Measurements from ENCODE around the gene DNAH14.

DNAH14 gene

GRCh38 chr1:225409051-225409450 lies 479.6 kb downstream of the DNAH14 start:
- CTCF ChIA-PET: interaction anchor here (0.8 to 1.6 kb wide), 4 partner anchors 9 to 39 kb away, joined by 3 to 5 read pairs (median 4); no protein-coding TSS in a partner anchor
- no peaks in the 10 kb centered on the region for H3K4me1 ChIP-seq (ENCODE audit: control extremely low read depth in 1 of 4, control insufficient read depth in 4 of 4, insufficient read depth in 4 of 4, low read length in 3 of 4)
- 100% methylated on average over 3 of the region's 8 CpGs for WGBS (ENCODE audit: insufficient coverage)
- no peak overlapping the region for H3K27ac ChIP-seq (ENCODE audit: insufficient read depth in 1 of 2, low read depth in 1 of 2, low read length in 2 of 2, poor library complexity in 1 of 2, severe bottlenecking in 2 of 2)
- no peak overlapping the region for H3K4me3 ChIP-seq (ENCODE audit: control insufficient read depth in 1 of 7, extremely low read depth in 1 of 7, insufficient read depth in 4 of 7, low read depth in 2 of 7, low read length in 6 of 7)
- no peak for DNase-seq
- H3K9me3 ChIP-seq (ENCODE audit: control extremely low read depth in 1 of 5, control insufficient read depth in 4 of 5, insufficient read depth in 2 of 5, low read depth in 1 of 5, low read length in 4 of 5): no peaks in the 10 kb centered on the region
- H3K36me3 ChIP-seq (ENCODE audit: control insufficient read depth in 4 of 4, insufficient read depth in 4 of 4, low read length in 3 of 4): peaks cover 22 to 86% (median 59%) of the 10 kb centered on the region in 4 experiments
- H3K27me3 ChIP-seq (replicated peaks in 2 of 5; ENCODE audit: control insufficient read depth in 4 of 5, insufficient read depth in 5 of 5, low read length in 4 of 5): no peaks in the 10 kb centered on the region
- POLR2A ChIA-PET: interaction anchor here (0.8 kb wide), 1 partner anchor 10 kb away, joined by 8 read pairs; no protein-coding TSS in a partner anchor

GRCh38 chr1:225410036-225410435 lies 480.6 kb downstream of the DNAH14 start:
- Histone ChIP-seq H3K36me3 (ENCODE audit: control insufficient read depth in 4 of 4, insufficient read depth in 4 of 4, low read length in 3 of 4) (peaks cover 22 to 89% (median 64%) of the 10 kb centered on the region in 4 experiments), H3K27me3 (replicated peaks in 2 of 5; ENCODE audit: control insufficient read depth in 4 of 5, insufficient read depth in 5 of 5, low read length in 4 of 5) (no peaks in the 10 kb centered on the region), H3K4me3 (ENCODE audit: control insufficient read depth in 1 of 7, extremely low read depth in 1 of 7, insufficient read depth in 4 of 7, low read depth in 2 of 7, low read length in 6 of 7) (no peak overlapping the region), H3K4me1 (ENCODE audit: control extremely low read depth in 1 of 4, control insufficient read depth in 4 of 4, insufficient read depth in 4 of 4, low read length in 3 of 4) (no peaks in the 10 kb centered on the region), H3K27ac (ENCODE audit: insufficient read depth in 1 of 2, low read depth in 1 of 2, low read length in 2 of 2, poor library complexity in 1 of 2, severe bottlenecking in 2 of 2) (no peak overlapping the region), H3K9me3 (ENCODE audit: control extremely low read depth in 1 of 5, control insufficient read depth in 4 of 5, insufficient read depth in 2 of 5, low read depth in 1 of 5, low read length in 4 of 5) (no peaks in the 10 kb centered on the region)
- ChIA-PET POLR2A (interaction anchor here (0.6 kb wide), 1 partner anchor 256 kb away, joined by 3 read pairs; no protein-coding TSS in a partner anchor), CTCF (interaction anchor here (0.9 to 1.6 kb wide), 3 partner anchors 10 to 34 kb away, joined by 3 to 5 read pairs (median 3); no protein-coding TSS in a partner anchor)
- 100% methylated on average over 3 of the region's 6 CpGs for whole genome bisulfite sequencing (ENCODE audit: insufficient coverage)
- no peak for DNase-seq

- no peaks in the 10 kb centered on the region for H3K4me1 ChIP-seq (ENCODE audit: control extremely low read depth in 1 of 4, control insufficient read depth in 4 of 4, insufficient read depth in 4 of 4, low read length in 3 of 4)
- H3K27ac ChIP-seq (ENCODE audit: insufficient read depth in 1 of 2, low read depth in 1 of 2, low read length in 2 of 2, poor library complexity in 1 of 2, severe bottlenecking in 2 of 2): no peak overlapping the region
- H3K9me3 ChIP-seq (ENCODE audit: control extremely low read depth in 1 of 5, control insufficient read depth in 4 of 5, insufficient read depth in 2 of 5, low read depth in 1 of 5, low read length in 4 of 5): no peaks in the 10 kb centered on the region
- H3K27me3 ChIP-seq (replicated peaks in 2 of 5; ENCODE audit: control insufficient read depth in 4 of 5, insufficient read depth in 5 of 5, low read length in 4 of 5): no peaks in the 10 kb centered on the region
- peaks cover 18 to 89% (median 63%) of the 10 kb centered on the region in 4 experiments for H3K36me3 ChIP-seq (ENCODE audit: control insufficient read depth in 4 of 4, insufficient read depth in 4 of 4, low read length in 3 of 4)
- CTCF ChIA-PET: no interaction called here
- no peak for DNase-seq
- WGBS (ENCODE audit: insufficient coverage): 96% methylated on average over 4 of the region's 10 CpGs
- H3K4me3 ChIP-seq (ENCODE audit: control insufficient read depth in 1 of 7, extremely low read depth in 1 of 7, insufficient read depth in 4 of 7, low read depth in 2 of 7, low read length in 6 of 7): no peak overlapping the region
- POLR2A ChIA-PET: no interaction called here
These were observed 482.8 kb downstream of the DNAH14 start for GRCh38 chr1:225412321-225412720.

GRCh38 chr1:225412803-225413351 lies 483.4 kb downstream of the DNAH14 start:
- H3K36me3 ChIP-seq (ENCODE audit: control insufficient read depth in 4 of 4, insufficient read depth in 4 of 4, low read length in 3 of 4): peaks cover 22 to 89% (median 66%) of the 10 kb centered on the region in 4 experiments
- H3K9me3 ChIP-seq (ENCODE audit: control extremely low read depth in 1 of 5, control insufficient read depth in 4 of 5, insufficient read depth in 2 of 5, low read depth in 1 of 5, low read length in 4 of 5): no peaks in the 10 kb centered on the region
- H3K4me1 ChIP-seq (ENCODE audit: control extremely low read depth in 1 of 4, control insufficient read depth in 4 of 4, insufficient read depth in 4 of 4, low read length in 3 of 4): no peaks in the 10 kb centered on the region
- H3K27ac ChIP-seq (ENCODE audit: insufficient read depth in 1 of 2, low read depth in 1 of 2, low read length in 2 of 2, poor library complexity in 1 of 2, severe bottlenecking in 2 of 2): no peak overlapping the region
- H3K4me3 ChIP-seq (ENCODE audit: control insufficient read depth in 1 of 7, extremely low read depth in 1 of 7, insufficient read depth in 4 of 7, low read depth in 2 of 7, low read length in 6 of 7): no peak overlapping the region
- no peak for DNase-seq
- 99% methylated on average over 9 of the region's 10 CpGs for WGBS (ENCODE audit: insufficient coverage)
- ChIA-PET CTCF (interaction anchor here (1.0 to 1.9 kb wide), 2 partner anchors 37 to 61 kb away, joined by 3 to 4 read pairs; no protein-coding TSS in a partner anchor), POLR2A (no interaction called here)
- H3K27me3 ChIP-seq (replicated peaks in 2 of 5; ENCODE audit: control insufficient read depth in 4 of 5, insufficient read depth in 5 of 5, low read length in 4 of 5): no peaks in the 10 kb centered on the region

- WGBS (ENCODE audit: insufficient coverage): 86% methylated on average over 3 of the region's 5 CpGs
- no peak overlapping the region for H3K27ac ChIP-seq (ENCODE audit: insufficient read depth in 1 of 2, low read depth in 1 of 2, low read length in 2 of 2, poor library complexity in 1 of 2, severe bottlenecking in 2 of 2)
- H3K36me3 ChIP-seq (ENCODE audit: control insufficient read depth in 4 of 4, insufficient read depth in 4 of 4, low read length in 3 of 4): peaks cover 23 to 89% (median 69%) of the 10 kb centered on the region in 4 experiments
- no peaks in the 10 kb centered on the region for H3K9me3 ChIP-seq (ENCODE audit: control extremely low read depth in 1 of 5, control insufficient read depth in 4 of 5, insufficient read depth in 2 of 5, low read depth in 1 of 5, low read length in 4 of 5)
- H3K27me3 ChIP-seq (replicated peaks in 2 of 5; ENCODE audit: control insufficient read depth in 4 of 5, insufficient read depth in 5 of 5, low read length in 4 of 5): no peaks in the 10 kb centered on the region
- DNase-seq: peak; percentile 34 to 61 (median 47)
- no peaks in the 10 kb centered on the region for H3K4me1 ChIP-seq (ENCODE audit: control extremely low read depth in 1 of 4, control insufficient read depth in 4 of 4, insufficient read depth in 4 of 4, low read length in 3 of 4)
- ChIA-PET POLR2A (no interaction called here), CTCF (interaction anchor here (1.0 to 2.1 kb wide), 5 partner anchors 12 to 60 kb away, joined by 3 to 7 read pairs (median 4); no protein-coding TSS in a partner anchor)
- H3K4me3 ChIP-seq (ENCODE audit: control insufficient read depth in 1 of 7, extremely low read depth in 1 of 7, insufficient read depth in 4 of 7, low read depth in 2 of 7, low read length in 6 of 7): no peak overlapping the region
These were observed 484.4 kb downstream of the DNAH14 start for GRCh38 chr1:225413708-225414375.

- WGBS (ENCODE audit: insufficient coverage): 100% methylated on average over 2 of the region's 4 CpGs
- H3K4me1 ChIP-seq (ENCODE audit: control extremely low read depth in 1 of 4, control insufficient read depth in 4 of 4, insufficient read depth in 4 of 4, low read length in 3 of 4): no peaks in the 10 kb centered on the region
- peaks cover 21 to 88% (median 69%) of the 10 kb centered on the region in 4 experiments for H3K36me3 ChIP-seq (ENCODE audit: control insufficient read depth in 4 of 4, insufficient read depth in 4 of 4, low read length in 3 of 4)
- POLR2A ChIA-PET: no interaction called here
- peak in 1 of 3 donors; percentile 19 for DNase-seq
- H3K27ac ChIP-seq (ENCODE audit: insufficient read depth in 1 of 2, low read depth in 1 of 2, low read length in 2 of 2, poor library complexity in 1 of 2, severe bottlenecking in 2 of 2): no peak overlapping the region
- H3K9me3 ChIP-seq (ENCODE audit: control extremely low read depth in 1 of 5, control insufficient read depth in 4 of 5, insufficient read depth in 2 of 5, low read depth in 1 of 5, low read length in 4 of 5): no peaks in the 10 kb centered on the region
- no peak overlapping the region for H3K4me3 ChIP-seq (ENCODE audit: control insufficient read depth in 1 of 7, extremely low read depth in 1 of 7, insufficient read depth in 4 of 7, low read depth in 2 of 7, low read length in 6 of 7)
- no peaks in the 10 kb centered on the region for H3K27me3 ChIP-seq (replicated peaks in 2 of 5; ENCODE audit: control insufficient read depth in 4 of 5, insufficient read depth in 5 of 5, low read length in 4 of 5)
- CTCF ChIA-PET: interaction anchor here (0.7 to 2.1 kb wide), 5 partner anchors 9 to 1036 kb away, joined by 3 to 7 read pairs (median 4); no protein-coding TSS in a partner anchor
These were observed 485.8 kb downstream of the DNAH14 start for GRCh38 chr1:225415307-225415706.

All from common myeloid progenitor, CD34-positive (primary cell).